Astrocyte of the spinal cord (primary cell): ENCODE results near the gene PCNX3.
A peak's percentile ranks its signal among the peaks of the same experiment; 100 is the strongest.

Source experiments
- DNase-seq: peaks from one replicate; pipeline ENCODE4 v3.0.0; 2011; ENCODE audit warnings: low read depth, low spot score
- H3K4me3 ChIP-seq: 2 replicates; pipeline ENCODE4 v1.5.1; 2011; ENCODE audit warnings: low read depth, mild to moderate bottlenecking, low read length, moderate library complexity
- in situ Hi-C: cut with HindIII; loops from 2 replicates; pipeline ENCODE4 v1.10.0; 2017; ENCODE audit warnings: low sequenced_read_pairs
- TF ChIP-seq, protein P1 (sequence below): IDR thresholded peaks from 2 replicates; pipeline ENCODE4 v1.5.1; 2012; ENCODE audit warnings: low read depth, mild to moderate bottlenecking, low read length, inconsistent platforms

PCNX3 gene

GRCh38 chr11:65615229-65615949 lies at the start of gene PCNX3:
PCNX3 (plus strand) TSS chr11:65615776; CDS start chr11:65616312, 536 bp downstream.
- in situ Hi-C loops, result no loop called here
- peak within 1 kb of the TSS; percentile 78 for H3K4me3 ChIP-seq
- TF ChIP-seq, protein P1, sequence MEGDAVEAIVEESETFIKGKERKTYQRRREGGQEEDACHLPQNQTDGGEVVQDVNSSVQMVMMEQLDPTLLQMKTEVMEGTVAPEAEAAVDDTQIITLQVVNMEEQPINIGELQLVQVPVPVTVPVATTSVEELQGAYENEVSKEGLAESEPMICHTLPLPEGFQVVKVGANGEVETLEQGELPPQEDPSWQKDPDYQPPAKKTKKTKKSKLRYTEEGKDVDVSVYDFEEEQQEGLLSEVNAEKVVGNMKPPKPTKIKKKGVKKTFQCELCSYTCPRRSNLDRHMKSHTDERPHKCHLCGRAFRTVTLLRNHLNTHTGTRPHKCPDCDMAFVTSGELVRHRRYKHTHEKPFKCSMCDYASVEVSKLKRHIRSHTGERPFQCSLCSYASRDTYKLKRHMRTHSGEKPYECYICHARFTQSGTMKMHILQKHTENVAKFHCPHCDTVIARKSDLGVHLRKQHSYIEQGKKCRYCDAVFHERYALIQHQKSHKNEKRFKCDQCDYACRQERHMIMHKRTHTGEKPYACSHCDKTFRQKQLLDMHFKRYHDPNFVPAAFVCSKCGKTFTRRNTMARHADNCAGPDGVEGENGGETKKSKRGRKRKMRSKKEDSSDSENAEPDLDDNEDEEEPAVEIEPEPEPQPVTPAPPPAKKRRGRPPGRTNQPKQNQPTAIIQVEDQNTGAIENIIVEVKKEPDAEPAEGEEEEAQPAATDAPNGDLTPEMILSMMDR, result no peak
- DNase-seq, result peak; percentile 100

DNA sequence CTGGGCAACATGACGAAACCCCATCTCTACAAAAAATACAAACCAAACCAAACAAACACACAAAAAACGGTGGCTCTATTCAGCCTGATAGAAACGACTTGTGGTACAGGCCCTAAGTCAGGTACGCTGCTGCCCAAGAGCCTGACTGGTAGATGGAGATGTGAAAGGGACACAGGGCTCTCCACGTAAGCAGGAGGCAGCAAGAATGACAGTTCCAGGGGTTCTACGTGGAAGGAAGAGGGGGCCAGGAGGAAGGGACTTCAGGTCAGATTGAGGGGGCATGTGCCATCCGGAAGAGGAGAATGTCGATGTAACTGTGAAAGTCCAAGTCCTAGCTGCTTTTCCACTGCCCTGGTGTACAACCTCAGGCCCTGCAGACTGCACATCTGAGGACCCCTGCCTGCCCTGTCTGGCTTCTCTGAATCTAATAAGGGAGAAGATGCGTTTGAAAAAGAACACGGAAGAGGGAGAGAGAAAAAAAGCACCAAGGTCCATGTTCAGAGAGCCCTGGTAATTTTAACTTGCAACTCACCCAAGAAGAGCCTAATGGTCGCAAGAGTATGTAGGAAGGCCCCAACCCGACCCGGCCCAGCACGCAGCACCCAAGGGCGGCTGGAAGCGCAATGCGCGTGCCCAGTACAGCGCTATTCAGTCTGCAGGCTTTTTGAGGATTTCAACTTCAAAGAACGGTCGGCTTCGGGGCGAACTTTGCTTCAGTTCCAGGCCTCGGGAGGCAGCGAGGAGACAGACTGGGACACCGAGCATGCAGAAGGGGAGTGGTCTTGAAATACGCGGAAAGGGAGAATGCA lies 46.2 kb upstream of the PCNX3 start:
- DNase-seq, result no peak
- TF ChIP-seq, protein P1, result no peak
- in situ Hi-C loops, result no loop called here
- peak overlapping the region; percentile 98 for H3K4me3 ChIP-seq

- TF ChIP-seq, protein P1, result peak; percentile 56
- H3K4me3 ChIP-seq, result peak within 1 kb of the TSS; percentile 98
These were observed 45.3 kb upstream of the PCNX3 start, which contains the start of gene ZNRD2 for GRCh38 chr11:65569973-65570918. ZNRD2 (plus strand) TSS chr11:65570477; CDS start chr11:65570492, 15 bp downstream.

GRCh38 chr11:65571420-65571819 lies 44.2 kb upstream of the PCNX3 start:
- TF ChIP-seq, protein P1, result no peak
- in situ Hi-C loops, result no loop called here

More at GRCh38 chr11:65569973-65570918, 45.3 kb upstream of the PCNX3 start, which contains the start of gene ZNRD2:
- DNase-seq, result peak; percentile 100
- in situ Hi-C loops, result no loop called here

DNA sequence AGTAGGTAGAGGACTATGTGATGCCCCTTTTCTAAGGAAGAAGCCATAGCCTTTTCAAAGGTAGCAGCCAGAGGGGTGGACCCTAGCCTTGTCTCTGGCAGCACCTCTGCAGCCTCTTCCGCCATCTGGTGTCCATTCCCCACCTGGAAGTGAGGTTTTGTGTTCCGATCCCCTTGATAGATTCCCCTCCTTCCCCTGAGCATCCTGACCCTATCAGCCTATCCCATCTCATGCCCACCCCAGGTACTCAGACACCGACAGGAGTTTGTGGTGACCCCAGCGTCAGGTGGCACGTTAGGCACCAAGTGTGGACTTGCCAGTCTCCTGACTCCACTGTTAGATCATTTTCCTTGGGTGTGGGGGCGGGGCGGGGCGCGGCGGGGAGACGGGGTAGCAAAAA lies 43.6 kb upstream of the PCNX3 start:
- TF ChIP-seq, protein P1, result peak; percentile 53
- peak overlapping the region; percentile 69 for H3K4me3 ChIP-seq
- in situ Hi-C loops, result no loop called here
- DNase-seq, result peak; percentile 54

More at GRCh38 chr11:65571420-65571819, 44.2 kb upstream of the PCNX3 start:
- DNase-seq, result no peak
- peak overlapping the region; percentile 69 for H3K4me3 ChIP-seq
